ENCODE measurements around the gene NDUFAF5.

The NDUFAF5 gene

GRCh38 chr20:13790708-13791107 is 5.9 kb downstream of the NDUFAF5 start:
- TF ChIP-seq ZFP30 (CRISPR knock-in tag; IDR thresholded peaks at IDR 0.05) (no peak), ZNF70 (CRISPR knock-in tag; IDR thresholded peaks at IDR 0.05) (no peak), ZNF565 (CRISPR knock-in tag; conservative IDR thresholded peaks at IDR 0.05; ENCODE audit: low read depth) (no peak), PPARA (CRISPR knock-in tag; IDR thresholded peaks at IDR 0.05; ENCODE audit: borderline replicate concordance) (no peak), RARB (CRISPR knock-in tag; IDR thresholded peaks at IDR 0.05) (no peak)
- TF ChIP-seq, protein P1, sequence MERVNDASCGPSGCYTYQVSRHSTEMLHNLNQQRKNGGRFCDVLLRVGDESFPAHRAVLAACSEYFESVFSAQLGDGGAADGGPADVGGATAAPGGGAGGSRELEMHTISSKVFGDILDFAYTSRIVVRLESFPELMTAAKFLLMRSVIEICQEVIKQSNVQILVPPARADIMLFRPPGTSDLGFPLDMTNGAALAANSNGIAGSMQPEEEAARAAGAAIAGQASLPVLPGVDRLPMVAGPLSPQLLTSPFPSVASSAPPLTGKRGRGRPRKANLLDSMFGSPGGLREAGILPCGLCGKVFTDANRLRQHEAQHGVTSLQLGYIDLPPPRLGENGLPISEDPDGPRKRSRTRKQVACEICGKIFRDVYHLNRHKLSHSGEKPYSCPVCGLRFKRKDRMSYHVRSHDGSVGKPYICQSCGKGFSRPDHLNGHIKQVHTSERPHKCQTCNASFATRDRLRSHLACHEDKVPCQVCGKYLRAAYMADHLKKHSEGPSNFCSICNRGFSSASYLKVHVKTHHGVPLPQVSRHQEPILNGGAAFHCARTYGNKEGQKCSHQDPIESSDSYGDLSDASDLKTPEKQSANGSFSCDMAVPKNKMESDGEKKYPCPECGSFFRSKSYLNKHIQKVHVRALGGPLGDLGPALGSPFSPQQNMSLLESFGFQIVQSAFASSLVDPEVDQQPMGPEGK (CRISPR knock-in tag; IDR thresholded peaks at IDR 0.05; ENCODE audit: borderline replicate concordance) = no peak
- TF ChIP-seq, protein P2, sequence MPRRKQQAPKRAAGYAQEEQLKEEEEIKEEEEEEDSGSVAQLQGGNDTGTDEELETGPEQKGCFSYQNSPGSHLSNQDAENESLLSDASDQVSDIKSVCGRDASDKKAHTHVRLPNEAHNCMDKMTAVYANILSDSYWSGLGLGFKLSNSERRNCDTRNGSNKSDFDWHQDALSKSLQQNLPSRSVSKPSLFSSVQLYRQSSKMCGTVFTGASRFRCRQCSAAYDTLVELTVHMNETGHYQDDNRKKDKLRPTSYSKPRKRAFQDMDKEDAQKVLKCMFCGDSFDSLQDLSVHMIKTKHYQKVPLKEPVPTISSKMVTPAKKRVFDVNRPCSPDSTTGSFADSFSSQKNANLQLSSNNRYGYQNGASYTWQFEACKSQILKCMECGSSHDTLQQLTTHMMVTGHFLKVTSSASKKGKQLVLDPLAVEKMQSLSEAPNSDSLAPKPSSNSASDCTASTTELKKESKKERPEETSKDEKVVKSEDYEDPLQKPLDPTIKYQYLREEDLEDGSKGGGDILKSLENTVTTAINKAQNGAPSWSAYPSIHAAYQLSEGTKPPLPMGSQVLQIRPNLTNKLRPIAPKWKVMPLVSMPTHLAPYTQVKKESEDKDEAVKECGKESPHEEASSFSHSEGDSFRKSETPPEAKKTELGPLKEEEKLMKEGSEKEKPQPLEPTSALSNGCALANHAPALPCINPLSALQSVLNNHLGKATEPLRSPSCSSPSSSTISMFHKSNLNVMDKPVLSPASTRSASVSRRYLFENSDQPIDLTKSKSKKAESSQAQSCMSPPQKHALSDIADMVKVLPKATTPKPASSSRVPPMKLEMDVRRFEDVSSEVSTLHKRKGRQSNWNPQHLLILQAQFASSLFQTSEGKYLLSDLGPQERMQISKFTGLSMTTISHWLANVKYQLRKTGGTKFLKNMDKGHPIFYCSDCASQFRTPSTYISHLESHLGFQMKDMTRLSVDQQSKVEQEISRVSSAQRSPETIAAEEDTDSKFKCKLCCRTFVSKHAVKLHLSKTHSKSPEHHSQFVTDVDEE (CRISPR knock-in tag; IDR thresholded peaks at IDR 0.05) = no peak
- TF ChIP-seq, protein P3, sequence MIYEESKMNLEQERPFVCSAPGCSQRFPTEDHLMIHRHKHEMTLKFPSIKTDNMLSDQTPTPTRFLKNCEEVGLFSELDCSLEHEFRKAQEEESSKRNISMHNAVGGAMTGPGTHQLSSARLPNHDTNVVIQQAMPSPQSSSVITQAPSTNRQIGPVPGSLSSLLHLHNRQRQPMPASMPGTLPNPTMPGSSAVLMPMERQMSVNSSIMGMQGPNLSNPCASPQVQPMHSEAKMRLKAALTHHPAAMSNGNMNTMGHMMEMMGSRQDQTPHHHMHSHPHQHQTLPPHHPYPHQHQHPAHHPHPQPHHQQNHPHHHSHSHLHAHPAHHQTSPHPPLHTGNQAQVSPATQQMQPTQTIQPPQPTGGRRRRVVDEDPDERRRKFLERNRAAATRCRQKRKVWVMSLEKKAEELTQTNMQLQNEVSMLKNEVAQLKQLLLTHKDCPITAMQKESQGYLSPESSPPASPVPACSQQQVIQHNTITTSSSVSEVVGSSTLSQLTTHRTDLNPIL (CRISPR knock-in tag; IDR thresholded peaks at IDR 0.05; ENCODE audit: low read depth) = no peak
- no peak for ATAC-seq

DNA sequence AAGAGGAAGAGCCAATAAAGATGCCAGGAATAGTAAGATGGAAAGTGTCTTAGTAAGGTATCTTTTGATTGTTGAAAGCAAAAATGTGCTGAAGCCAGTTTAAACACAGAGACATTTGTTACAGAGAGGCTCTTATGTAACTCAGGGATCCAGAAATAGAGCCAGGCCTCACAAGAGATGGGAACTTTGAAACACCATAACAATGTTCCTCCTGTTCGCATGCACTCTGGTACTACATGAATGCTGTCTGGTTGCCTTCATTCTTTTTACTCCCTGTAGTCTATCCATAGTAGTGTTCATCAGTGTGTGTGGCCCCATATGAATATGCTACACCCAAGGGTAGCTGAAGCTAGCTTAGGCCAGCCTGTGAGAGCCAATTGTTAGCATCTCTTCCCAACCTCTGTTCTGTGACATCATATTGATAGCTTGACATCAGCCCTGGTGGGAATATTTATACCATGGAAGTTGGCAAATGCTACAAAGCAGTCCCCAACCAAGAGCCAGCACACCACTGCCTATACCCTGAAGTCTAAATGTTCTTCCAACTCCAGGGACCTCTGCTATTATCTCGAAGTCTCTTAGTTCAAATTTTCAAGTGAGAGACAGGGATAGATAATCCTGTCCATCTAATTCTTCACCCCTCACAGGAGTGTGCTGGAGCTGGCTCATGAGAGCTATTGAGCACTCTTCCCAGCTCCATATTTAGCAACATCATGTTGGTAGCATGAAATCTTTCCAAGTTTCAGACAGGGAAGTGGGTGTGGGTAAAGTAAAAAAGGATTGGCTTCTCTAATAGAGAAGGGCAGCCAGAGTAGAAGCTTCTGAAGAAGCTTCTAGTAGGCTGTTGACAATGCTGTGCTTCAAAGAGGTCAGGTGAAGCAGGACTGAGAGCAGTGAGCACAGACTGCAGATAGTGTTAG is 7.0 kb downstream of the NDUFAF5 start:
- TF ChIP-seq ZC3H10 (CRISPR knock-in tag; IDR thresholded peaks at IDR 0.05) (no peak), ZNF8 (CRISPR knock-in tag; IDR thresholded peaks at IDR 0.05) (no peak), TOX (CRISPR knock-in tag; IDR thresholded peaks at IDR 0.05; ENCODE audit: borderline replicate concordance) (no peak), RARB (CRISPR knock-in tag; IDR thresholded peaks at IDR 0.05) (no peak), ZFP30 (CRISPR knock-in tag; IDR thresholded peaks at IDR 0.05) (no peak), ZNF565 (CRISPR knock-in tag; conservative IDR thresholded peaks at IDR 0.05; ENCODE audit: low read depth) (no peak), CSDC2 (CRISPR knock-in tag; IDR thresholded peaks at IDR 0.05) (no peak), ESRRG (CRISPR knock-in tag; IDR thresholded peaks at IDR 0.05) (no peak)
- TF ChIP-seq, protein P4, sequence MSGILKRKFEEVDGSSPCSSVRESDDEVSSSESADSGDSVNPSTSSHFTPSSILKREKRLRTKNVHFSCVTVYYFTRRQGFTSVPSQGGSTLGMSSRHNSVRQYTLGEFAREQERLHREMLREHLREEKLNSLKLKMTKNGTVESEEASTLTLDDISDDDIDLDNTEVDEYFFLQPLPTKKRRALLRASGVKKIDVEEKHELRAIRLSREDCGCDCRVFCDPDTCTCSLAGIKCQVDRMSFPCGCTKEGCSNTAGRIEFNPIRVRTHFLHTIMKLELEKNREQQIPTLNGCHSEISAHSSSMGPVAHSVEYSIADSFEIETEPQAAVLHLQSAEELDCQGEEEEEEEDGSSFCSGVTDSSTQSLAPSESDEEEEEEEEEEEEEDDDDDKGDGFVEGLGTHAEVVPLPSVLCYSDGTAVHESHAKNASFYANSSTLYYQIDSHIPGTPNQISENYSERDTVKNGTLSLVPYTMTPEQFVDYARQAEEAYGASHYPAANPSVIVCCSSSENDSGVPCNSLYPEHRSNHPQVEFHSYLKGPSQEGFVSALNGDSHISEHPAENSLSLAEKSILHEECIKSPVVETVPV (CRISPR knock-in tag; IDR thresholded peaks at IDR 0.05) = no peak
- TF ChIP-seq, protein P1 (CRISPR knock-in tag; IDR thresholded peaks at IDR 0.05; ENCODE audit: borderline replicate concordance) = no peak
- TF ChIP-seq, protein P2 (CRISPR knock-in tag; IDR thresholded peaks at IDR 0.05) = no peak
- ATAC-seq = no peak

DNA sequence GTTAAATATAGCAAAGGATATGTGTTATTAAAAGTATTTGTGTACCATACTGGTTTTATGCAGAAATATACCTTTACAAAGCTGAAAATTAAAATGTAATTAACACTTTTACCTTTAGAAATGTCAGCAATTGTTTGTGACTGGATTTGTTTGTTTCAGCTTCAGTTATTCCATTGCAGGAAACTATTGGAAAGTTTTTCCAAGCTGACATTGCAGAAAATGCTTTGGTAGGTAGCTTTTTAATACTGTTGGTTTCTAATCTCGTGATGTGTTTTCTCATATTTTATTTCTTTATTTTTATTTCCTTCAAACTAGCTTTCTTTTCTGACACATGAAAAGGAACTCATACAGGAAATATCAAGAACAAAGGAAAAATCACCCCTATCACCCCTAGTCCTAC is 8.2 kb downstream of the NDUFAF5 start:
- no peak for ATAC-seq
- TF ChIP-seq PPARA (CRISPR knock-in tag; IDR thresholded peaks at IDR 0.05; ENCODE audit: borderline replicate concordance) = no peak
- no peak for TF ChIP-seq ESRRG (CRISPR knock-in tag; IDR thresholded peaks at IDR 0.05)
- TF ChIP-seq, protein P3 (CRISPR knock-in tag; IDR thresholded peaks at IDR 0.05; ENCODE audit: low read depth) = no peak
- TF ChIP-seq, protein P4 (CRISPR knock-in tag; IDR thresholded peaks at IDR 0.05) = no peak
- TF ChIP-seq ARNTL (CRISPR knock-in tag; IDR thresholded peaks at IDR 0.05; ENCODE audit: borderline replicate concordance, low read depth) = no peak
- TF ChIP-seq ZFP30 (CRISPR knock-in tag; IDR thresholded peaks at IDR 0.05) = no peak
- TF ChIP-seq, protein P5, sequence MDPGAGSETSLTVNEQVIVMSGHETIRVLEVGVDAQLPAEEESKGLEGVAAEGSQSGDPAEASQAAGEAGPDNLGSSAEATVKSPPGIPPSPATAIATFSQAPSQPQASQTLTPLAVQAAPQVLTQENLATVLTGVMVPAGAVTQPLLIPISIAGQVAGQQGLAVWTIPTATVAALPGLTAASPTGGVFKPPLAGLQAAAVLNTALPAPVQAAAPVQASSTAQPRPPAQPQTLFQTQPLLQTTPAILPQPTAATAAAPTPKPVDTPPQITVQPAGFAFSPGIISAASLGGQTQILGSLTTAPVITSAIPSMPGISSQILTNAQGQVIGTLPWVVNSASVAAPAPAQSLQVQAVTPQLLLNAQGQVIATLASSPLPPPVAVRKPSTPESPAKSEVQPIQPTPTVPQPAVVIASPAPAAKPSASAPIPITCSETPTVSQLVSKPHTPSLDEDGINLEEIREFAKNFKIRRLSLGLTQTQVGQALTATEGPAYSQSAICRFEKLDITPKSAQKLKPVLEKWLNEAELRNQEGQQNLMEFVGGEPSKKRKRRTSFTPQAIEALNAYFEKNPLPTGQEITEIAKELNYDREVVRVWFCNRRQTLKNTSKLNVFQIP (CRISPR knock-in tag; IDR thresholded peaks at IDR 0.05; ENCODE audit: borderline replicate concordance, low read depth) = no peak
- no peak for TF ChIP-seq SNAI2 (CRISPR knock-in tag; IDR thresholded peaks at IDR 0.05)
